ENCODE measurements around the gene TEX35.
A peak's percentile ranks its signal among the peaks of the same experiment; 100 is the strongest.

- TF ChIP-seq CTCF (IDR thresholded peaks at IDR 0.05) (peak; percentile 93 to 99 (median 93)), POLR2A (IDR thresholded peaks at IDR 0.05) (no peak), EP300 (IDR thresholded peaks at IDR 0.05) (no peak)
These were observed 29.8 kb downstream of the TEX35 start for GRCh38 chr1:178542554-178543289.

Data from ovary (tissue), 3 donors.